Esophagus muscularis mucosa (tissue), 3 donors: ENCODE measurements around the gene CYB561.

Source experiments
- POLR2A ChIP-seq: fragments of 450-650 bp; IDR thresholded peaks from one replicate; pipeline ENCODE4 v1.6.1; 2017; ENCODE audit warnings: antibody characterized with exemption, moderate library complexity, mild to moderate bottlenecking, low read depth
- POLR2AphosphoS5 ChIP-seq, 2 donors: sonication (generic); formaldehyde crosslinking; IDR thresholded peaks; one replicate each; pipeline ENCODE4 v1.6.1; 2017; ENCODE audit warnings: antibody characterized with exemption in 2 of 2
- TF ChIP-seq, protein P1 (sequence below), 3 experiments: fragments of 200-600 bp in 2 of 3; fragments of 450-650 bp in 1 of 3; sonication (generic) in 2 of 3; IDR thresholded peaks; one replicate each; pipeline ENCODE4 v1.5.1; 2017 to 2019; ENCODE audit warnings: antibody characterized with exemption in 3 of 3, mild to moderate bottlenecking in 2 of 3, moderate library complexity in 1 of 3

DNA sequence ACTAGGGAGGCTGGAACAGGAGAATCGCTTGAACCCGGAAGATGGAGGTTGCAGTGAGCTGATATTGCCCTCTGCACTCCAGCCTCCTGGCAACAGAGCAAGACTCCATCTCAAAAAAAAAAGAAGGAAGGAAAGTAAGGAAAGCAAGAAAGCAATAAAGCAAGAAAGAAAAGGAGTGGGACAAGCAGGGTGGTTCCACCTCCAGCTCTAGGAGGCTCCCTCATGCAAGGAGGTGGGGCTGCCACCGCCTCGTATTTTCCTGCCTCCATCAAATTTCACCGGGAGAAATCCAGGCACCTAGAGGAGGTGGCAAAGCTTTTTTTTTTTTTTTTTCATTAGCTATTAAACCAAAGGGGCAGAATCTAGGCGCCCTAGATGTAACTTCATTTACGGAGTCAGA, 1.0 kb downstream of the CYB561 start:
- no peak for TF ChIP-seq POLR2AphosphoS5 (IDR thresholded peaks at IDR 0.05)
- TF ChIP-seq, protein P1, sequence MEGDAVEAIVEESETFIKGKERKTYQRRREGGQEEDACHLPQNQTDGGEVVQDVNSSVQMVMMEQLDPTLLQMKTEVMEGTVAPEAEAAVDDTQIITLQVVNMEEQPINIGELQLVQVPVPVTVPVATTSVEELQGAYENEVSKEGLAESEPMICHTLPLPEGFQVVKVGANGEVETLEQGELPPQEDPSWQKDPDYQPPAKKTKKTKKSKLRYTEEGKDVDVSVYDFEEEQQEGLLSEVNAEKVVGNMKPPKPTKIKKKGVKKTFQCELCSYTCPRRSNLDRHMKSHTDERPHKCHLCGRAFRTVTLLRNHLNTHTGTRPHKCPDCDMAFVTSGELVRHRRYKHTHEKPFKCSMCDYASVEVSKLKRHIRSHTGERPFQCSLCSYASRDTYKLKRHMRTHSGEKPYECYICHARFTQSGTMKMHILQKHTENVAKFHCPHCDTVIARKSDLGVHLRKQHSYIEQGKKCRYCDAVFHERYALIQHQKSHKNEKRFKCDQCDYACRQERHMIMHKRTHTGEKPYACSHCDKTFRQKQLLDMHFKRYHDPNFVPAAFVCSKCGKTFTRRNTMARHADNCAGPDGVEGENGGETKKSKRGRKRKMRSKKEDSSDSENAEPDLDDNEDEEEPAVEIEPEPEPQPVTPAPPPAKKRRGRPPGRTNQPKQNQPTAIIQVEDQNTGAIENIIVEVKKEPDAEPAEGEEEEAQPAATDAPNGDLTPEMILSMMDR (IDR thresholded peaks at IDR 0.05): no peak
- no peak for TF ChIP-seq POLR2A
